Ramos (cell line): ENCODE data around the gene GFOD1.
"Not testable (repeated sequence)": the region's sequence is repeated elsewhere in the genome, so short reads cannot be mapped to it uniquely, and the experiment has no call there.

Experiments used
- in situ Hi-C: fragments of 300-500 bp; cut with MboI; formaldehyde crosslinking; loops from one replicate; pipeline ENCODE4 v1.14.3; 2022; ENCODE audit warnings: low sequenced_read_pairs; ENCODE audit not compliant: unreplicated experiment

GFOD1 gene

GRCh38 chr6:13391537-13391936 is 95.9 kb downstream of the GFOD1 start:
- in situ Hi-C loops: no loop called here

GRCh38 chr6:13390658-13391057 is 96.7 kb downstream of the GFOD1 start:
- in situ Hi-C loops: no loop called here

DNA sequence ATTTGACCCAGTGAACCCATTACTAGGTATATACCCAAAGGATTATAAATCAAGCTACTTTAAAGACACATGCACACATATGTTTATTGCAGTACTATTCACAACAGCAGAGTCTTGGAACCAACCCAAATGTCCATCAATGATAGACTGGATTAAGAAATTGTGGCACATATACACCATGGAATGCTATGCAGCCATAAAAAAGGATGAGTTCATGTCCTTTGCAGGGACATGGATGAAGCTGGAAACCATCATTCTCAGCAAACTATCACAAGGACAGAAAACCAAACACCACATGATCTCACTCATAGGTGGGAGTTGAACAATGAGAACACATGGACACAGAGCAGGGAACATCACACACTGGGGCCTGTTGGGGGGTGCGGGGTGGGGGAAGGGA is 98.2 kb downstream of the GFOD1 start:
- in situ Hi-C loops: not testable (repeated sequence)

DNA sequence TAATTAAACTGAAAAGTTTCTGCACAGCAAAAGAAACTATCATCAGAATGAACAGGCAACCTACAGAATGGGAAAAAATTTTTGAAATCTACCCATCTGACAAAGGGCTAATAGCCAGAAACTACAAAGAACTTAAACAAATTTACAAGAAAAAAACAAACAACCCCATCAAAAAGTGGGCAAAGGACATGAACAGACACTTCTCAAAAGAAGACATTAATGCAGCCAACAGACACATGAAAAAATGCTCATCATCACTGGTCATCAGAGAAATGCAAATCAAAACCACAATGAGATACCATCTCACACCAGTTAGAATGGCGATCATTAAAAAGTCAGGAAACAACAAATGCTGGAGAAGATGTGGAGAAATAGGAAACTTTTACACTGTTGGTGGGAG is 98.6 kb downstream of the GFOD1 start:
- in situ Hi-C loops: not testable (repeated sequence)

- in situ Hi-C loops: no loop called here
Observed at GRCh38 chr6:13384966-13385365, 102.4 kb downstream of the GFOD1 start.

- in situ Hi-C loops: no loop called here
Observed at GRCh38 chr6:13384506-13384905, 102.9 kb downstream of the GFOD1 start.

DNA sequence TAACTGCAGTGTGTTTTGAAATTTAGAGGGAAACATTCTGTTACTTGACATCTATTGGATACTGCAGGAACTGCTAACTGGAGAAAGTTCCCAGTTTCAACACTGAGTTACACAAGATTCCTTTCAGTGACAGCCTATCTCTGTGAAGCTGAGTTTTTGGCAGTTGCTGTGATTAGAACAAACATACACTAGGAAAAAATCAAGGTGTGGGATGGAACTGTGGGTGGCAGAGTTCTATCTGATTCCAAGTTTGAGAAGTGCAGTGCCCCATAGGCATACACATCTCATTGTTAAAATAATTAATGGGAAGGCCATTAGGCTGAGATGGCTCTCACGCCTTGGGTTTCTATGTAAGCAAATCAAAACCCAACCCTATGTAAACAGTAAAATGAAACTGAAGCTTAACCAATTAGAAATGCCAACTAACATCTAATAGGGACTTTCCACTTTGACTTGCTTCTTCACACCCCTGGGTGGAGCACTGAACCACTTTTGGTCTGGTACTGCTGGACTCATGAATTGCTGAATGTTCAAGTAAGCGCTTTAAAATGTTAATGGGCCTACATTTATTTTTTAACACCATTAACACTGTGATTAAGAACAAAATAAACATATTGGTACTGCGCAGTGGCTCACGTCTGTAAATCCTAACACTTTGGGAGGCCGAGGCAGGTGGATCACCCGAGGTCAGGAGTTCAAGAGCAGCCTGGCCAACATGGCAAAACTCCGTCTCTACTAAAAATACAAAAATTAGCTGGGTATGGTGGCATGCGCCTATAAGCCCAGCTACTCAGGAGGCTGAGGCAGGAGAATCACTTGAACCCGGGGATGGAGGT is 103.9 kb downstream of the GFOD1 start:
- in situ Hi-C loops: no loop called here

- in situ Hi-C loops: no loop called here
Observed at GRCh38 chr6:13380761-13381160, 106.6 kb downstream of the GFOD1 start.

DNA sequence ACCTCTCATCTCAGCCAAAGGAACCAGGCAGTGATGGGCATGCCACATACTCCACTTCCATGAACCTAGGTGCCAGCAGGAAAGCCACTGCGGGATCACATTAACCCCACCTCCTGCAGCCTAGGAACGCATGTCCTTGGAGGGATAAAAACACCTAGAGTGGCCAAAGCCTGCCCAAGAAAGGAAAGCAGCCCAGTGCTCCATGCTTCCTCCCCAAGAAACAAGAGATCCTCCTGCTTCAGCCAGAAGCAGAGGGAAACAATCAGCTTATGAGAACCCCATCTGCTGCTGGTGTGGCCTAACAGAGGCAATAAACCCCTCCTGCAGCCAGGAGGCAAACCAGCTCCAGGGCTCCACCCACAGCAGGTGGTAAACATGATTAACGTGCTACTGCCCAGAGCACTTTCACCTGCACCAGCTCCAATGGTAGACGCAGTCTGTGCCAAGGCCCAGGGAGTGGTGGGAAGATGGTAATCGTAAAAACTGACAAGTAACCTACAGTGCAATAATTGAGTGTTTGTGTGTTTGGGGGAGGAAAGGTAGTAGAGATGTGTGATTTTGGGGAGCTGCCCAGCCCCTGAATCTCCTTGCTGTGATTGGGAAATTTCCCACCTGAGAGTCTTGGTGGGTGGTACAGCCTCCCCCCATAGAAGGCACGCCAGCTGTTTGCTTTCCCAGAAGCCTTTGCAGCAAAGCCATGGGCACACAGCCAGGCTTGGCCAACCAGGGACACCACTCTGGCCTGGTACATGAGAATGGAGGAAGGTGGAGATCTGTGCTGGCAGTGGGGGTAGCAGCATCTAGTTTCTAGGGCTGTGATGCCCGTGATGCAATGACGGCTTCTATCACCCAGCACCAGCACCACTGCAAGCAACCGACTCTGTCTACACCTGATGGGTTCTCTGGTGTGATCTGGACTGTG is 108.5 kb downstream of the GFOD1 start:
- in situ Hi-C loops: no loop called here

GRCh38 chr6:13377054-13377758 is 110.2 kb downstream of the GFOD1 start:
- in situ Hi-C loops: no loop called here

- in situ Hi-C loops: no loop called here
Observed at GRCh38 chr6:13375360-13375878, 112.0 kb downstream of the GFOD1 start.

- in situ Hi-C loops: no loop called here
Observed at GRCh38 chr6:13373919-13374318, 113.5 kb downstream of the GFOD1 start.

DNA sequence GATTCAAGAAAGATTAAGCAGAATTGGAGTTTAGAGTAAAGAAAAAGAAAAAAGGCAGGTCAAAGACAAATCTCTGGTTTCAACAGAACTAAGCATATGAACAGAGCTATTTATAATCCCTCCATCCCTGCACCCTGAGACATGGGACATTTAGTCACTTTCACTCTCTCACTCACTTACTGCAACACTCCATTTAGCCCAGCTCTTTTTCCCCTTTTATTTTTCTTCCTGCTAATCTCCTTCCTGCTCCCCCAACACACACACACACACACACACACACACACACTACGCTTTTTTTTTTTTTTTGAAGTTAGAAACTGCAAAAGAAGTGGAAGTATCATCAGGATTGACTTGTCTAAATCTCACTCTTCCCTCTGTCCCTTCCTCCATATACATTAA is 113.9 kb downstream of the GFOD1 start:
- in situ Hi-C loops: no loop called here

DNA sequence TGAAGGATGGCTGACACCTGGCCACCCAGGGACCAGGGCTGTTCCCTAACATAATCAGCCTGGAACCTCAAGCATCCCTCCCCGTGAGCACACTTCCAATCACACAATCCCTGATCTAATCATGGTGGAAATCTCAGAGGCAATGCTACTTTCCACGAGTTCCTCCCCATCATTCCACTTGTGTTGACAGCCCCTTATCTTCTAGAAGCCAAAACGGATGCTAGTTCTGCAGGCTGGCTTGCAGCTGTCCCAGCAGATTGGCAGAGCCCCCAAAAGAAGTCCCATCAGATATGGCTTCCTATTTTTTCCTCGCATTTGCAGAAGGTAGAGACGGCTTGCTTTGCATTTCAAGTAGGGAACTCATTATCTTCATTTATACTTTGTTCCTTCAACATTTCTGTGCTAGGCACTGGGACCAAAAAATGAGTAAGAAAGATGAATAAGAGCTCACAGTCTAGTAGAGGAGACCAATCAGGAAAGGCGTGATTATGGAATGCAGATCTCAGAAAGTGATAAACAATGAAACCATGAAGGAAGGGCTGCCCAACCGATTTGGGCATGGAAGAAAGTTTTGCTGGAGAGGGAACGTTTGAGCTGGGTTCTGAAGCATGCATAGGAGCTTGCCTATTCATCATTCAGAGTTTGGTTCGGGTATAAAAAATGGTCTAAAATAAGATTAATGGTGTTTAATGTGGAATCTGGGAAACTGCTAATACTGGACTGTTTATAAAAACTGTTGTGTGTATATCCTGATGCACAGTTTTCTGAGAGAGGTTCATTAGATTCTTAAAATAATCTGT is 114.5 kb downstream of the GFOD1 start:
- in situ Hi-C loops: no loop called here

- in situ Hi-C loops: no loop called here
Observed at GRCh38 chr6:13372076-13372475, 115.3 kb downstream of the GFOD1 start.

DNA sequence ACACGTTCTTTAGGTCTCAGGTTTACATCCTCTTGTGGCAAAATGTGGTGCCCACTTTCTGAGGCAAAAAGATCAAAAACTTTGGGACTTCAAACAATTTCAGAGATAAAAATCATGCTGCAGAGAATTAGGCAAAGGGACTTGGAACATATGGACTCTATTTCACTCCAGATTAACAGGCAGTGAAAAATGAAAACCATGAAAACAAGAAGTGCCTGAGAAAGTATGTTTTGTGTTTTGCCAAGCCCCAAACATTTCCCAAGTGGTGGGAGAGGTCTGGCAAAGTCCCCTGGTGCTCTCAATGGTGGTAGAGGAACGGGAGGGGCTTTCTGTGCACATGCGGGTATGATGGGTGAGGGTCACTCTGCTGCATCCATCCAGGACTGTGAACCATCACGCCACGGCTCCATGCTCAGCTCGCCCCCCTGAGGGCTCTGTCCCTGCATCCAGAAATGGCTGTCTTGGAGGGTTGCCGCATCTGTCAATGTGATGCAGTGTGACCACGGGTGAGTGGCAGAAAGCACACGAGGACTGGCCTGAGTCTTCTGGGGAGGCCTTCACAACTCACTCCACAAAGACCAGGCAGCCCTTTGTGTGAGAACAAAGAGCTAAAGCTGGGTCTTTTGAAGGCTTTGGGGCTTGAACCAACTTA is 115.9 kb downstream of the GFOD1 start:
- in situ Hi-C loops: no loop called here

GRCh38 chr6:13370623-13371022 is 116.8 kb downstream of the GFOD1 start:
- in situ Hi-C loops: no loop called here

GRCh38 chr6:13369591-13369990 is 117.8 kb downstream of the GFOD1 start:
- in situ Hi-C loops: no loop called here

DNA sequence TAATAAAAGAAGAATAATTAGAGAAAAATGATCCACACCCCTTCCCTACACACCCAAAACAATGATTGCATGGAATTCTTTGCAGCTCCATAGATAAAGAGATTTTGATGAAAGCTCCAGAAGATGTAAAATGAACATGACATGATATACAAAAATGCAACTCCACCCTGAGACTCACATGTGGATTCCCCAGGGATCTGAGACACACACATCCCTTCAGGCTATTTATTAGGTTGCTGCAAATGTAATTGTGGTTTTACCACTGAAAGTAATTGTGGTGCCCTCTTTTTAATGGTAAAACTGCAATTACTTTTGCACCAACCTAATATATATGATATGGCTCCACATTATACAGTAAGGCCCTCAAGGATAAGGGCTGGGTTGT is 118.7 kb downstream of the GFOD1 start:
- in situ Hi-C loops: no loop called here
